ENCODE data around the gene MFSD6.

- TF ChIP-seq GATA2 (IDR thresholded peaks at IDR 0.05; ENCODE audit: low read depth, low read length) (no peak), GATA3 (IDR thresholded peaks at IDR 0.05; ENCODE audit: low read depth, low read length) (no peak)
Measured at GRCh38 chr2:190404487-190404886, 3.7 kb upstream of the MFSD6 start.
